CD14-positive monocyte (primary cell): ENCODE measurements around the gene DPF3. TPM values are rescaled to one million over a fixed set of nuclear protein-coding genes. Genes with fewer than 3 reads are reported as not detected.

ENCODE experiments used
- DNase-seq, 3 donors: peaks; one replicate each; pipeline ENCODE4 v3.0.0-alpha.2; 2011 to 2022
- H2AFZ ChIP-seq: 2 replicates; pipeline ENCODE4 v1.6.0; 2012; ENCODE audit warnings: mild to moderate bottlenecking, low read depth, low read length, inconsistent platforms; ENCODE audit not compliant: insufficient read depth, poor library complexity, severe bottlenecking
- H3K27ac ChIP-seq, 2 donors: 1 replicate in 1 of 2; 2 replicates in 1 of 2; pipeline ENCODE4 v1.5.1; 2012 to 2013; ENCODE audit warnings: low read length in 2 of 2, control low read depth in 1 of 2, inconsistent platforms in 1 of 2, low read depth in 1 of 2, mild to moderate bottlenecking in 1 of 2
- H3K27me3 ChIP-seq, 2 donors: one replicate each; pipeline versions ENCODE4 v1.6.0 to v1.6.1; 2011 to 2013; ENCODE audit warnings: low read length in 2 of 2; ENCODE audit not compliant: control insufficient read depth in 2 of 2, insufficient read depth in 2 of 2
- H3K36me3 ChIP-seq, 2 donors: replicated peaks in 1 of 2; 1 replicate in 1 of 2; 2 replicates in 1 of 2; pipeline versions ENCODE4 v1.5.1 to v1.6.1; 2012 to 2013; ENCODE audit warnings: low read length in 2 of 2, control low read depth in 1 of 2, inconsistent platforms in 1 of 2, mild to moderate bottlenecking in 1 of 2; ENCODE audit not compliant: insufficient read depth in 2 of 2, control insufficient read depth in 1 of 2
- H3K4me1 ChIP-seq, 2 donors: 1 replicate in 1 of 2; 2 replicates in 1 of 2; pipeline versions ENCODE4 v1.5.1 to v1.6.1; 2012 to 2013; ENCODE audit warnings: low read length in 2 of 2, control low read depth in 1 of 2, inconsistent platforms in 1 of 2, mild to moderate bottlenecking in 1 of 2, moderate library complexity in 1 of 2; ENCODE audit not compliant: insufficient read depth in 2 of 2, control insufficient read depth in 1 of 2
- H3K4me2 ChIP-seq: replicated peaks from 2 replicates; pipeline ENCODE3; 2012; ENCODE audit warnings: low read length, moderate library complexity, mild to moderate bottlenecking; ENCODE audit not compliant: poor library complexity, severe bottlenecking; ENCODE audit errors: extremely low read depth
- H3K4me3 ChIP-seq, 3 experiments: fragments of 200-600 bp in 1 of 3; sonication (generic) in 1 of 3; replicated peaks in 1 of 3; 1 replicate in 2 of 3; 2 replicates in 1 of 3; pipeline ENCODE4 v1.5.1; 2011 to 2013; ENCODE audit warnings: low read length in 3 of 3, mild to moderate bottlenecking in 3 of 3, control low read depth in 2 of 3, low read depth in 2 of 3, inconsistent platforms in 1 of 3, moderate library complexity in 1 of 3
- H3K79me2 ChIP-seq: 2 replicates; pipeline ENCODE4 v1.6.0; 2012; ENCODE audit warnings: mild to moderate bottlenecking, control low read depth, inconsistent platforms, low read length, moderate library complexity; ENCODE audit not compliant: insufficient read depth
- H3K9ac ChIP-seq: 2 replicates; pipeline ENCODE4 v1.6.0; 2017; ENCODE audit warnings: low read length, mild to moderate bottlenecking; ENCODE audit not compliant: insufficient read depth, poor library complexity, severe bottlenecking
- H3K9me3 ChIP-seq, 2 donors: replicated peaks in 1 of 2; 1 replicate in 1 of 2; 2 replicates in 1 of 2; pipeline versions ENCODE4 v1.5.1 to v1.6.1; 2012 to 2013; ENCODE audit warnings: low read length in 2 of 2, control low read depth in 1 of 2; ENCODE audit not compliant: control insufficient read depth in 1 of 2, insufficient read depth in 1 of 2
- H4K20me1 ChIP-seq: 2 replicates; pipeline ENCODE4 v1.6.0; 2012; ENCODE audit warnings: mild to moderate bottlenecking, low read length, control low read depth, moderate library complexity; ENCODE audit not compliant: insufficient read depth
- H3K27ac Mint-ChIP-seq, 7 donors: one replicate each; pipeline ENCODE4 v1.8.0; 2020; ENCODE audit warnings: mild to moderate bottlenecking in 7 of 7, mixed read lengths in 7 of 7, moderate library complexity in 6 of 7, inconsistent platforms in 2 of 7
- H3K27me3 Mint-ChIP-seq, 3 donors: one replicate each; pipeline ENCODE4 v1.8.0; 2021 to 2022; ENCODE audit warnings: low read depth in 3 of 3, mild to moderate bottlenecking in 3 of 3, mixed read lengths in 3 of 3, moderate library complexity in 3 of 3, inconsistent platforms in 1 of 3
- H3K36me3 Mint-ChIP-seq, 2 donors: one replicate each; pipeline ENCODE4 v1.8.0; 2020; ENCODE audit warnings: mixed read lengths in 2 of 2, inconsistent platforms in 1 of 2, mild to moderate bottlenecking in 1 of 2
- H3K4me1 Mint-ChIP-seq: one replicate; pipeline ENCODE4 v1.8.0; 2020; ENCODE audit warnings: mild to moderate bottlenecking, mixed read lengths
- H3K4me3 Mint-ChIP-seq, 2 donors: one replicate each; pipeline ENCODE4 v1.8.0; 2020; ENCODE audit warnings: mild to moderate bottlenecking in 2 of 2, mixed read lengths in 2 of 2, moderate library complexity in 1 of 2
- H3K9me3 Mint-ChIP-seq, 7 donors: one replicate each; pipeline ENCODE4 v1.8.0; 2020 to 2022; ENCODE audit warnings: mixed read lengths in 7 of 7, mild to moderate bottlenecking in 6 of 7, moderate library complexity in 6 of 7, inconsistent platforms in 2 of 7
- CTCF ChIP-seq: fragments of 200-600 bp; IDR thresholded peaks from one replicate; pipeline ENCODE4 v1.8.0; 2022; ENCODE audit warnings: antibody characterized with exemption, mild to moderate bottlenecking
- WGBS: methylation state at CpG from one replicate; pipeline ENCODE4 v1.1.5; 2013; ENCODE audit warnings: missing lambda C conversion rate; ENCODE audit not compliant: insufficient coverage; 5-methylcytosine and 5-hydroxymethylcytosine counted together
- intact Hi-C, 2 donors: fragments of 100-400 bp; cut with micrococcal nuclease; formaldehyde crosslinking; loops; one replicate each; pipeline versions ENCODE4 v1.15.0 to v1.15.1; 2023
- polyA plus RNA-seq, 3 donors: library from polyadenylated mRNA; depleted of rRNA in 1 of 3; unstranded in 2 of 3; stranded (reverse) in 1 of 3; fragments of 300-500 nt in 2 of 3; fragments of >200 nt in 1 of 3; fragmentation: Illumina TruSeq in 2 of 3; gene quantifications; 1 replicate in 2 of 3; 2 replicates in 1 of 3; pipeline ENCODE4 v1.2.3, GENCODE V29; 2012 to 2021

DPF3 gene
- polyA plus RNA-seq, 3 donors = 0.33 to 0.39 TPM; not detected in 1

- no peak overlapping the region for H3K9ac ChIP-seq
- TF ChIP-seq CTCF = no peak
- no peaks in the 10 kb centered on the region for H3K36me3 ChIP-seq
- Mint-ChIP-seq H3K36me3 (no peaks in the 10 kb centered on the region), H3K27me3 (peaks cover 4 to 11% (median 8%) of the 10 kb centered on the region in 3 donors), H3K27ac (no peak overlapping the region), H3K4me1 (peaks cover 8% of the 10 kb centered on the region), H3K9me3 (peaks cover 0 to 1% (median 0%) of the 10 kb centered on the region in 7 donors), H3K4me3 (no peak overlapping the region)
- peaks cover 0 to 5% of the 10 kb centered on the region in 2 donors for H3K4me1 ChIP-seq
- no peaks in the 10 kb centered on the region for H4K20me1 ChIP-seq
- WGBS = 93% methylated on average over 2 of the region's 13 CpGs
- no peak for DNase-seq
- H3K9me3 ChIP-seq = no peaks in the 10 kb centered on the region
- H3K4me3 ChIP-seq = no peak overlapping the region
- no peak overlapping the region for H3K4me2 ChIP-seq
- no peak overlapping the region for H3K27ac ChIP-seq
- H2AFZ ChIP-seq = no peak overlapping the region
- H3K79me2 ChIP-seq = no peaks in the 10 kb centered on the region
- H3K27me3 ChIP-seq = peaks cover 0 to 2% of the 10 kb centered on the region in 2 donors
- intact Hi-C loops = no loop called here
These were observed 185.0 kb downstream of the DPF3 start for GRCh38 chr14:72708708-72709475.

- H3K4me3 ChIP-seq = no peak overlapping the region
- WGBS = 96% methylated on average over 11 of the region's 12 CpGs
- H3K36me3 Mint-ChIP-seq = no peaks in the 10 kb centered on the region
These were observed 185.7 kb downstream of the DPF3 start for GRCh38 chr14:72708222-72708621.

More at GRCh38 chr14:72708222-72708621, 185.7 kb downstream of the DPF3 start:
- TF ChIP-seq CTCF = no peak
- Histone ChIP-seq H3K27ac (no peak overlapping the region), H3K4me2 (no peak overlapping the region), H3K9me3 (no peaks in the 10 kb centered on the region), H4K20me1 (no peaks in the 10 kb centered on the region), H3K9ac (no peak overlapping the region), H3K27me3 (no peaks in the 10 kb centered on the region), H3K36me3 (no peaks in the 10 kb centered on the region), H3K79me2 (no peaks in the 10 kb centered on the region), H2AFZ (no peak overlapping the region), H3K4me1 (peaks cover 0 to 5% of the 10 kb centered on the region in 2 donors)
- Mint-ChIP-seq H3K9me3 (peaks cover 0 to 1% (median 0%) of the 10 kb centered on the region in 7 donors), H3K4me1 (peaks cover 7% of the 10 kb centered on the region), H3K4me3 (no peak overlapping the region), H3K27me3 (peaks cover 0 to 6% (median 4%) of the 10 kb centered on the region in 3 donors), H3K27ac (peak overlapping the region in 1 of 7 donors; percentile 1)
- DNase-seq = no peak
- intact Hi-C loops = no loop called here
